Measurements from ENCODE around the gene DBI. TPM values are rescaled to one million over a fixed set of nuclear protein-coding genes. Genes with fewer than 3 reads are reported as not detected.

Gene DBI
- total and polyA plus RNA-seq, 3 donors from 2014 or later: 109 to 434 (median 130) TPM

- Histone ChIP-seq H3K4me1 (no peaks in the 10 kb centered on the region), H3K36me3 (ENCODE audit: low read depth, missing control alignments) (no peaks in the 10 kb centered on the region), H3K27me3 (no peaks in the 10 kb centered on the region), H3K4me3 (no peak overlapping the region), H3K9me3 (no peaks in the 10 kb centered on the region), H3K27ac (no peak overlapping the region)
- DNase-seq: no peak
- 87 to 91% methylated on average over 2 of the region's 2 CpGs for WGBS, 2 donors
- TF ChIP-seq, protein P1, sequence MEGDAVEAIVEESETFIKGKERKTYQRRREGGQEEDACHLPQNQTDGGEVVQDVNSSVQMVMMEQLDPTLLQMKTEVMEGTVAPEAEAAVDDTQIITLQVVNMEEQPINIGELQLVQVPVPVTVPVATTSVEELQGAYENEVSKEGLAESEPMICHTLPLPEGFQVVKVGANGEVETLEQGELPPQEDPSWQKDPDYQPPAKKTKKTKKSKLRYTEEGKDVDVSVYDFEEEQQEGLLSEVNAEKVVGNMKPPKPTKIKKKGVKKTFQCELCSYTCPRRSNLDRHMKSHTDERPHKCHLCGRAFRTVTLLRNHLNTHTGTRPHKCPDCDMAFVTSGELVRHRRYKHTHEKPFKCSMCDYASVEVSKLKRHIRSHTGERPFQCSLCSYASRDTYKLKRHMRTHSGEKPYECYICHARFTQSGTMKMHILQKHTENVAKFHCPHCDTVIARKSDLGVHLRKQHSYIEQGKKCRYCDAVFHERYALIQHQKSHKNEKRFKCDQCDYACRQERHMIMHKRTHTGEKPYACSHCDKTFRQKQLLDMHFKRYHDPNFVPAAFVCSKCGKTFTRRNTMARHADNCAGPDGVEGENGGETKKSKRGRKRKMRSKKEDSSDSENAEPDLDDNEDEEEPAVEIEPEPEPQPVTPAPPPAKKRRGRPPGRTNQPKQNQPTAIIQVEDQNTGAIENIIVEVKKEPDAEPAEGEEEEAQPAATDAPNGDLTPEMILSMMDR (IDR thresholded peaks at IDR 0.05): no peak
- TF ChIP-seq POLR2A (IDR thresholded peaks at IDR 0.05): no peak
- intact Hi-C loops (cut with DNase I; ENCODE audit: low total_unique reads): no loop called here
Observed at GRCh38 chr2:119341684-119342083, 25.1 kb upstream of the DBI start.

DNA sequence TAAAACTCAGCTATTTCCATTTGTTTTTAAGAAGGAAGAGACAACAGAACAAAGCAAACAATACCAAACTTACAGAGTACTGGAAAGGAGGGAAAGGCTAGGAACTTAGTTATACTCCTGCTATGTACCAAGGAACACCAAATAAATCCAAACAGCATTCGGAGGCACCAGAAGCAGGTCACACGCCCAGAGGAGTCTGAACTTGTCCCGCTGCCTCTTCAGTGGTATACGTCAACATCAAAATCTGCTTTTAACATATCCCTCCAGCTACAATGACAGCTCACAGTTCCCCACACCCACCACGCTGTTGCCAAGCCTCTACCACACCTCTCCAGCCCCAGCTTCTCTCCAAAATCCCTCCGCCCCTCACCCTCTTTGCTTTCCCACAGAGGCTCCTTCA, 17.5 kb upstream of the DBI start:
- no peak overlapping the region for H3K27ac ChIP-seq
- no peaks in the 10 kb centered on the region for H3K4me1 ChIP-seq
- H3K4me3 ChIP-seq: no peak overlapping the region
- no peak for TF ChIP-seq POLR2A (IDR thresholded peaks at IDR 0.05)
- TF ChIP-seq, protein P1 (IDR thresholded peaks at IDR 0.05): no peak
- no peaks in the 10 kb centered on the region for H3K27me3 ChIP-seq
- WGBS, 2 donors: 63 to 80% methylated on average over 6 of the region's 6 CpGs
- intact Hi-C loops (cut with DNase I; ENCODE audit: low total_unique reads): no loop called here
- H3K9me3 ChIP-seq: no peaks in the 10 kb centered on the region
- no peak for DNase-seq
- H3K36me3 ChIP-seq (ENCODE audit: low read depth, missing control alignments): no peaks in the 10 kb centered on the region

GRCh38 chr2:119350311-119350998, 16.3 kb upstream of the DBI start:
- H3K27me3 ChIP-seq: no peaks in the 10 kb centered on the region
- no peak for TF ChIP-seq POLR2A (IDR thresholded peaks at IDR 0.05)
- TF ChIP-seq, protein P1 (IDR thresholded peaks at IDR 0.05): no peak
- H3K36me3 ChIP-seq (ENCODE audit: low read depth, missing control alignments): no peaks in the 10 kb centered on the region
- no peak for DNase-seq
- H3K27ac ChIP-seq: no peak overlapping the region
- H3K4me3 ChIP-seq: no peak overlapping the region
- intact Hi-C loops (cut with DNase I; ENCODE audit: low total_unique reads): no loop called here
- no peaks in the 10 kb centered on the region for H3K4me1 ChIP-seq
- H3K9me3 ChIP-seq: no peaks in the 10 kb centered on the region
- WGBS, 2 donors: 64 to 72% methylated on average over 4 of the region's 4 CpGs

GRCh38 chr2:119352357-119352756, 14.4 kb upstream of the DBI start:
- H3K4me3 ChIP-seq: no peak overlapping the region

More at GRCh38 chr2:119352357-119352756, 14.4 kb upstream of the DBI start:
- Histone ChIP-seq H3K27ac (no peak overlapping the region), H3K9me3 (no peaks in the 10 kb centered on the region), H3K27me3 (no peaks in the 10 kb centered on the region), H3K4me1 (no peaks in the 10 kb centered on the region), H3K36me3 (ENCODE audit: low read depth, missing control alignments) (no peaks in the 10 kb centered on the region)
- DNase-seq: no peak
- TF ChIP-seq POLR2A (IDR thresholded peaks at IDR 0.05): no peak
- TF ChIP-seq, protein P1 (IDR thresholded peaks at IDR 0.05): no peak
- intact Hi-C loops (cut with DNase I; ENCODE audit: low total_unique reads): no loop called here

Data from testis (tissue), 3 donors.